Uterus (tissue), 4 donors: ENCODE measurements around the gene TSHZ2. TPM values are rescaled to one million over a fixed set of nuclear protein-coding genes. Genes with fewer than 3 reads are reported as not detected.

Experiments used
- DNase-seq, 2 donors: peaks; one replicate each; pipeline ENCODE4 v3.0.0-alpha.2; 2019 to 2020
- H3K27ac ChIP-seq, 2 donors: fragments of 200-600 bp; sonication (generic); 1 replicate in 1 of 2; 2 replicates in 1 of 2; pipeline ENCODE4 v1.5.1; 2016 to 2018
- H3K27me3 ChIP-seq, 2 donors: fragments of 200-600 bp; sonication (generic); one replicate each; pipeline ENCODE4 v1.5.1; 2018 to 2019; ENCODE audit warnings: control low read depth in 1 of 2
- H3K36me3 ChIP-seq, 2 donors: fragments of 200-600 bp; sonication (generic); one replicate each; pipeline ENCODE4 v1.5.1; 2019; ENCODE audit warnings: control low read depth in 1 of 2
- H3K4me1 ChIP-seq, 2 donors: fragments of 200-600 bp; sonication (generic); one replicate each; pipeline ENCODE4 v1.5.1; 2018 to 2019; ENCODE audit warnings: control low read depth in 1 of 2
- H3K4me3 ChIP-seq, 2 donors: fragments of 200-600 bp; sonication (generic); 1 replicate in 1 of 2; 2 replicates in 1 of 2; pipeline ENCODE4 v1.5.1; 2018 to 2019; ENCODE audit warnings: mild to moderate bottlenecking in 1 of 2
- H3K9me3 ChIP-seq, 2 donors: fragments of 200-600 bp; sonication (generic); one replicate each; pipeline ENCODE4 v1.5.1; 2019; ENCODE audit warnings: control low read depth in 1 of 2
- POLR2A ChIP-seq, 2 donors: fragments of 450-650 bp; IDR thresholded peaks; one replicate each; pipeline ENCODE4 v1.6.1; 2016; ENCODE audit warnings: antibody characterized with exemption in 2 of 2, mild to moderate bottlenecking in 1 of 2, moderate library complexity in 1 of 2
- intact Hi-C: fragments of 100-400 bp; cut with DNase I; formaldehyde crosslinking; loops from one replicate; pipeline ENCODE4 v1.15.1; 2023; ENCODE audit warnings: low total_unique reads
- total RNA-seq, 4 donors: library from RNA; depleted of rRNA in 3 of 4; stranded (reverse); fragments of >200 nt in 3 of 4; gene quantifications; one replicate each; pipeline versions ENCODE4 v1.1.0 to v1.2.4, GENCODE V29; 2014 to 2023
- TF ChIP-seq, protein P1 (sequence below), 4 experiments: fragments of 200-600 bp in 2 of 4; fragments of 450-650 bp in 2 of 4; sonication (generic) in 2 of 4; IDR thresholded peaks; one replicate each; pipeline ENCODE4 v1.5.1; 2016 to 2019; ENCODE audit warnings: antibody characterized with exemption in 4 of 4, mild to moderate bottlenecking in 2 of 4, moderate library complexity in 1 of 4
- donor health status: DM: yes; HTN: yes; CAD: no.

TSHZ2 gene
- total RNA-seq, 4 donors from 2014 or later: 22.0 to 50.1 (median 33.1) TPM

DNA sequence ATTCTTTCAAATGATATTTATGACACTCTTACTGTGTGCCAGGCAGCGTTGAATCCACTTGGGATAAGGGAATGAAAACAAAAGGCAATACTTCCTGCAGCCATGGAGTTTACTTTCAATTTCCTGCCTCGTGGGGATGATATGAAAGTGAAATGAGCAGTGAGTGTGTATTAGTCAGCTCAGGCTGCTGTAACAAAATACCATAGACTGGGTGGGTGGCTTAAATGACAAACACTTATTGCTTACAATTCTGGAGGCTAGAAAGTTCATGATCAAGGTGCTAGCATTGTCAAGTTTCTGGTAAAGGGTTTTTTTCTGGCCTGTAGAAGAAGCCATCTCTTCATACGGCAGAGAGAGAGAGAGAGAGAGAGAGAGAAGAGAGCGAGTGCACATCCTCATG lies 41.7 kb downstream of the TSHZ2 start:
- peaks cover 0 to 4% of the 10 kb centered on the region in 2 donors for H3K4me1 ChIP-seq
- TF ChIP-seq, protein P1, sequence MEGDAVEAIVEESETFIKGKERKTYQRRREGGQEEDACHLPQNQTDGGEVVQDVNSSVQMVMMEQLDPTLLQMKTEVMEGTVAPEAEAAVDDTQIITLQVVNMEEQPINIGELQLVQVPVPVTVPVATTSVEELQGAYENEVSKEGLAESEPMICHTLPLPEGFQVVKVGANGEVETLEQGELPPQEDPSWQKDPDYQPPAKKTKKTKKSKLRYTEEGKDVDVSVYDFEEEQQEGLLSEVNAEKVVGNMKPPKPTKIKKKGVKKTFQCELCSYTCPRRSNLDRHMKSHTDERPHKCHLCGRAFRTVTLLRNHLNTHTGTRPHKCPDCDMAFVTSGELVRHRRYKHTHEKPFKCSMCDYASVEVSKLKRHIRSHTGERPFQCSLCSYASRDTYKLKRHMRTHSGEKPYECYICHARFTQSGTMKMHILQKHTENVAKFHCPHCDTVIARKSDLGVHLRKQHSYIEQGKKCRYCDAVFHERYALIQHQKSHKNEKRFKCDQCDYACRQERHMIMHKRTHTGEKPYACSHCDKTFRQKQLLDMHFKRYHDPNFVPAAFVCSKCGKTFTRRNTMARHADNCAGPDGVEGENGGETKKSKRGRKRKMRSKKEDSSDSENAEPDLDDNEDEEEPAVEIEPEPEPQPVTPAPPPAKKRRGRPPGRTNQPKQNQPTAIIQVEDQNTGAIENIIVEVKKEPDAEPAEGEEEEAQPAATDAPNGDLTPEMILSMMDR (IDR thresholded peaks at IDR 0.05): no peak
- TF ChIP-seq POLR2A (IDR thresholded peaks at IDR 0.05): no peak
- H3K36me3 ChIP-seq: no peaks in the 10 kb centered on the region
- H3K27ac ChIP-seq: no peak overlapping the region
- no peaks in the 10 kb centered on the region for H3K9me3 ChIP-seq
- no peak for DNase-seq
- H3K4me3 ChIP-seq: no peak overlapping the region
- intact Hi-C loops: no loop called here
- H3K27me3 ChIP-seq: no peaks in the 10 kb centered on the region

DNA sequence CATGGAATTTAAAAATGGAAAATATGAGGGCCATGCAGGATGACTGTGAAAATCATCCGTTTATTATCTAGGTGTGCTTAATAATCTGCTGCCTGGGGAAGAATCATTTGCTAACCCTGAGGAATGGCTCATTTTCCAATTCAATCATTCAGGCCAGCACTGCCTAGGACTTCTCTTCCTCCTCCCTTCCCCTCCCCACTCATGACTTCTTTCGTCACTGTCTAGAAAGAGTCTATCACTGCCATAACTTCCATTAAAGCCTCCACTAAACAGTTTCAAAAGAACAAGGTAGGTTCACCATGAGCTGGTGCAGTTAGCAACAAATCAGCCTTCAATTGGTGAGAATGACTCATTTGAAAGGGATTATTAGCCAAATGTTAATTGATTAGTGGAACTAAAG lies 43.9 kb downstream of the TSHZ2 start:
- Histone ChIP-seq H3K4me1 (peaks cover 0 to 4% of the 10 kb centered on the region in 2 donors), H3K27me3 (no peaks in the 10 kb centered on the region), H3K27ac (no peak overlapping the region), H3K4me3 (no peak overlapping the region), H3K36me3 (no peaks in the 10 kb centered on the region), H3K9me3 (no peaks in the 10 kb centered on the region)
- intact Hi-C loops: no loop called here
- TF ChIP-seq POLR2A (IDR thresholded peaks at IDR 0.05): no peak
- TF ChIP-seq, protein P1 (IDR thresholded peaks at IDR 0.05): no peak
- no peak for DNase-seq

DNA sequence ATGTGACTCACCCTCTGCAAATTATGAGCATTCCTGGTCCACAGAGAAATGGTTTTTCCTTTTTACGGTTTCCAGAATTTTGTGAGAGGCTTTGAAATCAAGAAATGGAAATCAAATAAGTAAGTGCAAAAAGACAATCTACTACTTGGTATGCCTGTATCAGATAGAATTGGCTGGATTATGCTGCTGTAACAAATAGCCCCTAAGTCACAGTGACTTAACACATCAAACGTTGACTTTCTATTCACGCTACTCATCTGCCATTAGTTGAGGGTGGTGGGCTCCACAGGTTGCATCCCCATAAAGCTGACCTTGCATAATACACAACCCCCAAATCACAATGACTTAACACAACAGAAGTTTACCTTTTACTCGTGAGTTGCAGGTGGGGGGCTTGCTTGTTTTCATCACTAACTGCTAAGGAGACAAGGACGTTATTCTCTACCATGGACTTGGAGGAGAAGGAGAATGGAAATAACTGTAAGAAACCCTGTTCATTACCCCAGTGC lies 44.4 kb downstream of the TSHZ2 start:
- H3K27me3 ChIP-seq: no peaks in the 10 kb centered on the region
- TF ChIP-seq, protein P1 (IDR thresholded peaks at IDR 0.05): no peak
- TF ChIP-seq POLR2A (IDR thresholded peaks at IDR 0.05): no peak
- H3K4me3 ChIP-seq: no peak overlapping the region
- no peak for DNase-seq
- H3K4me1 ChIP-seq: peaks cover 0 to 4% of the 10 kb centered on the region in 2 donors
- no peak overlapping the region for H3K27ac ChIP-seq
- intact Hi-C loops: no loop called here
- no peaks in the 10 kb centered on the region for H3K36me3 ChIP-seq
- H3K9me3 ChIP-seq: no peaks in the 10 kb centered on the region

DNA sequence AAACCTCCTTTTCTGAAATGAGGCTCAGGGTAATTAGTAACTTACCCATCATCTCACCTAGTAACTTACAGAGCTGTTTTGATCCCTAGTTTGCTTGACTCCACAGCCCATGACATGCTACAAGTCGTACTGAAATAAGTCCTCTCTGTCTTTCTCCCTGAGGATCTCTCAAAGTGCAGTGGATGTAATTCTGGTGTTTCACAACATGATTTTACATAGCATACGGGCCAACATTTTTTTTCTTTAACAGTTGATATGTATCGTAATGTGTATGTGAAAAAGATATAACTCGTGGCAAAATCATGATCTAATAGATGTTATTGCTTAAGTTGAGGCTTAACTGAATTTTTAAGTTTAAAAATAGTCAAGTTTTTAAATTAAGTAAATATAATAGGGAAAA lies 45.0 kb downstream of the TSHZ2 start:
- DNase-seq: no peak
- intact Hi-C loops: no loop called here
- Histone ChIP-seq H3K36me3 (no peaks in the 10 kb centered on the region), H3K27me3 (no peaks in the 10 kb centered on the region), H3K4me3 (no peak overlapping the region), H3K27ac (no peak overlapping the region), H3K9me3 (no peaks in the 10 kb centered on the region), H3K4me1 (peaks cover 0 to 4% of the 10 kb centered on the region in 2 donors)
- TF ChIP-seq POLR2A (IDR thresholded peaks at IDR 0.05): no peak
- TF ChIP-seq, protein P1 (IDR thresholded peaks at IDR 0.05): no peak

DNA sequence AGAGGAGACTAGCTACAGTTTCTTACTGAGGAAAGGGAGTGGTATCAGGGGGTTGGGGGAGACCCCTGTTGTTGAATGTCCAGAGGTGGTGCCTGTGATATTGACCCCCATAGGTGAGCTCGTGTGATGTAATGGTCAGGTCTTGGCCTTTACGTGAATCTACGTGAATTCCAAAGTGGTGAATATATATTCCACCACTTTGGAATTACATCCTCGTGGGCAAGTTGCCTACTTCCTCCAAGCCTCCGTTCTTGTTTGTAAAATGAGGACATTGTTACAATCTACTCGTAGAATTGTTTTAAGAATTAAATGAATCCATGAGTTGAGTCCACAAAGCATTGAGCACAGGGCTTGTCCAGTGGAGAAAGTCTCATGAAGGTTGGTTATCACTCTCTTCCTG lies 47.3 kb downstream of the TSHZ2 start:
- no peak for DNase-seq
- H3K27ac ChIP-seq: no peak overlapping the region

More for the DNA sequence above, 47.3 kb downstream of the TSHZ2 start:
- H3K4me1 ChIP-seq: peaks cover 0 to 4% of the 10 kb centered on the region in 2 donors
- H3K4me3 ChIP-seq: no peak overlapping the region
- TF ChIP-seq, protein P1 (IDR thresholded peaks at IDR 0.05): no peak
- no peak for TF ChIP-seq POLR2A (IDR thresholded peaks at IDR 0.05)
- no peaks in the 10 kb centered on the region for H3K27me3 ChIP-seq
- intact Hi-C loops: no loop called here
- no peaks in the 10 kb centered on the region for H3K9me3 ChIP-seq
- no peaks in the 10 kb centered on the region for H3K36me3 ChIP-seq
